Measurements from ENCODE around the gene GRK3. TPM values are rescaled to one million over a fixed set of nuclear protein-coding genes. Genes with fewer than 3 reads are reported as not detected.
A peak's percentile ranks its signal among the peaks of the same experiment; 100 is the strongest.

GRK3 gene
- total RNA-seq, 2 donors from 2014 or later = 6.2 to 9.1 TPM

DNA sequence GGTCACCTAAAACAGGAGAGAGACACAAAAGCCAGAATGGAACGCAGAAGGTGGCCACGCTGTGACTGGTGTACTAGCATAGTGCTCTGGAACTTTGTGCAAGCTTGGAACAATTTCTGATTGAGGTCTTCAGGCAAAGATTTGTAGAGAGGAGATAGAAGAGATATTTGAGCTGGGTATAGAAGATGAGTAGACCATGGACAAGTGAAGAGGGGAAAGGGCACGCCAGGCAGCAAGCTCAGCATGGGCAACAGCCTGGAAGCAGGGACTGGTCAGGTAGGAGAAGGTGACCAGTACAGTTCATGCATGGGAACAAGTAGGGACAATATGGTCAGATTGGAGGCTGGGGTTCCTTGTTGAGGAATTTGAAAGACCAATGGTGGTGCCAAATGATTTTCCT, 201.9 kb downstream of the GRK3 start:
- peak overlapping the region in 1 of 2 donors; percentile 94 for H3K27ac ChIP-seq
- H3K36me3 ChIP-seq = peaks cover 89% of the 10 kb centered on the region
- TF ChIP-seq, protein P1, sequence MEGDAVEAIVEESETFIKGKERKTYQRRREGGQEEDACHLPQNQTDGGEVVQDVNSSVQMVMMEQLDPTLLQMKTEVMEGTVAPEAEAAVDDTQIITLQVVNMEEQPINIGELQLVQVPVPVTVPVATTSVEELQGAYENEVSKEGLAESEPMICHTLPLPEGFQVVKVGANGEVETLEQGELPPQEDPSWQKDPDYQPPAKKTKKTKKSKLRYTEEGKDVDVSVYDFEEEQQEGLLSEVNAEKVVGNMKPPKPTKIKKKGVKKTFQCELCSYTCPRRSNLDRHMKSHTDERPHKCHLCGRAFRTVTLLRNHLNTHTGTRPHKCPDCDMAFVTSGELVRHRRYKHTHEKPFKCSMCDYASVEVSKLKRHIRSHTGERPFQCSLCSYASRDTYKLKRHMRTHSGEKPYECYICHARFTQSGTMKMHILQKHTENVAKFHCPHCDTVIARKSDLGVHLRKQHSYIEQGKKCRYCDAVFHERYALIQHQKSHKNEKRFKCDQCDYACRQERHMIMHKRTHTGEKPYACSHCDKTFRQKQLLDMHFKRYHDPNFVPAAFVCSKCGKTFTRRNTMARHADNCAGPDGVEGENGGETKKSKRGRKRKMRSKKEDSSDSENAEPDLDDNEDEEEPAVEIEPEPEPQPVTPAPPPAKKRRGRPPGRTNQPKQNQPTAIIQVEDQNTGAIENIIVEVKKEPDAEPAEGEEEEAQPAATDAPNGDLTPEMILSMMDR (IDR thresholded peaks at IDR 0.05) = no peak
- peaks cover 5 to 9% of the 10 kb centered on the region in 2 donors for H3K9me3 ChIP-seq
- H3K27me3 ChIP-seq = no peaks in the 10 kb centered on the region
- no peak for DNase-seq (ENCODE audit: low spot score)
- no peak overlapping the region for H3K4me3 ChIP-seq
- H3K4me1 ChIP-seq = peaks cover 0 to 22% of the 10 kb centered on the region in 2 donors

DNA sequence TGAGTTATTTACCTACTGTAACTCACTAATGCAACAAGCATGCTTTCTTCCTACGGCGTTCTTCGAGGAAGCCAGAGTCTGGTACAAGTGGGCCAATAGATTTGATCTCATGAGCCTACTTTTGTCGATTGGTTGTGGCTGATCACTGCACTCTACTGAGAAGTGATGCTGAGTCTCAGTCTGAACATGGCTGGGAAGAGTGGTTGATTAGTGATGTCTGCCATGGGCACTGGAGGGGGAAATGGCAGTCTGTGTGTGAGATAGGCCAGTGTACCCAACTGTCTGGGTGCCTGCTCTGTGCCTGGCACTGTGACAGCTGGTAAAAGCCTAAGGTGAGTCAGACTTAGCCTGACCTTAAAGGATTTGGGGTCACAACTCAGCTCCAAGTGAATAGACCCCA, 205.9 kb downstream of the GRK3 start:
- Histone ChIP-seq H3K9me3 (peaks cover 5 to 9% of the 10 kb centered on the region in 2 donors), H3K27ac (no peak overlapping the region), H3K27me3 (no peaks in the 10 kb centered on the region), H3K4me1 (no peaks in the 10 kb centered on the region), H3K4me3 (no peak overlapping the region), H3K36me3 (peaks cover 91% of the 10 kb centered on the region)
- TF ChIP-seq, protein P1 (IDR thresholded peaks at IDR 0.05) = no peak
- DNase-seq (ENCODE audit: low spot score) = no peak

GRCh38 chr22:25772288-25772687, 207.8 kb downstream of the GRK3 start:
- Histone ChIP-seq H3K4me1 (no peaks in the 10 kb centered on the region), H3K27ac (no peak overlapping the region), H3K4me3 (no peak overlapping the region), H3K36me3 (peaks cover 80% of the 10 kb centered on the region), H3K27me3 (no peaks in the 10 kb centered on the region), H3K9me3 (no peaks in the 10 kb centered on the region)
- no peak for DNase-seq (ENCODE audit: low spot score)
- TF ChIP-seq, protein P1 (IDR thresholded peaks at IDR 0.05) = no peak

DNA sequence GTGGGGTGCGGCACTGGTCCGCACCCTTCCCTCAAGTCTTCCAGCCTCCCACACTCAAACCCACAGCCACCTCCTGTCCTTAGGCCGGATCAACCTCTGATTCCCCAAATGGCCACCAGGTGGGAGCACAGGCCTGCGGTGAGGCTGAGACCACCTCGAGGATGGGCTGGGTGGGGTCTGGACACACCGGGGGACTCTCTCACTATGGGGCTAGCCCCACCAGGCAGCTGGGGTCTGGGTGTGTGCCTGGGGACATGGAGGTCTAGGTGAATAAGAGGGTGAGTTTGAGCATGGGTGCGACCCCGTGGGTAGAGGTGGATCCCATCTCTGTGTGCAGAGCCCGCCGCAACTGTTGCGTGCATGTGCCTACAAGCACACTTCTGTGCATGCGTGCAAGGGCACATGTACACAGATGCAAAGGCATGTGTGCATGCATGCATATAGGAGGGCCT, 210.1 kb downstream of the GRK3 start:
- Histone ChIP-seq H3K9me3 (no peaks in the 10 kb centered on the region), H3K4me1 (no peaks in the 10 kb centered on the region), H3K27me3 (no peaks in the 10 kb centered on the region), H3K36me3 (peaks cover 79% of the 10 kb centered on the region), H3K27ac (no peak overlapping the region), H3K4me3 (no peak overlapping the region)
- TF ChIP-seq, protein P1 (IDR thresholded peaks at IDR 0.05) = peak in 1 of 2 donors; percentile 45
- DNase-seq (ENCODE audit: low spot score) = no peak

DNA sequence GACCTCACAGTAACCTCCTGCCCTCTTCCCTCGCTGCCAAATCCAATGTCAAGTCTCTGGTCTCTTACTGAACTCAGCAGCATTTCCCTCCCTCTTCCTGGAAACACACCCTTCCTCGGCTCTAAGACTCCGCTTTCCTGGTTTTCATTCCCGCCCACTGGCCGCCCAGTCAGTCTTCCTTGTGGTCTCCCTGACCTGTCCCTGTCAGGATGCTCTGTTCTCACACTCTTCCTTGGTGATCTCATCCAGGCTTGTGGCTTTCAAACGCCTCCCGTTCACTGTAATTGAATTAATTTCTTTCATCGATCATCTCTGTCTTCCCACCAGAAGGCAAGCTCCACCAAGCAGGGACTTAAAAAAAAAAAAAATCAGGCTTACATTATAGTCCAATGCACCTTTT, 211.1 kb downstream of the GRK3 start:
- peaks cover 78% of the 10 kb centered on the region for H3K36me3 ChIP-seq

More for the DNA sequence above, 211.1 kb downstream of the GRK3 start:
- Histone ChIP-seq H3K9me3 (no peaks in the 10 kb centered on the region), H3K27ac (no peak overlapping the region), H3K4me1 (no peaks in the 10 kb centered on the region), H3K27me3 (no peaks in the 10 kb centered on the region), H3K4me3 (no peak overlapping the region)
- TF ChIP-seq, protein P1 (IDR thresholded peaks at IDR 0.05) = no peak
- no peak for DNase-seq (ENCODE audit: low spot score)

Measured in right atrium auricular region (tissue), 2 donors.